ENCODE results near the gene CHPF. TPM values are rescaled to one million over a fixed set of nuclear protein-coding genes. Genes with fewer than 3 reads are reported as not detected.

CHPF gene
- total RNA-seq, 2 experiments from 2014 or later, result 19.9 to 21.0 TPM

DNA sequence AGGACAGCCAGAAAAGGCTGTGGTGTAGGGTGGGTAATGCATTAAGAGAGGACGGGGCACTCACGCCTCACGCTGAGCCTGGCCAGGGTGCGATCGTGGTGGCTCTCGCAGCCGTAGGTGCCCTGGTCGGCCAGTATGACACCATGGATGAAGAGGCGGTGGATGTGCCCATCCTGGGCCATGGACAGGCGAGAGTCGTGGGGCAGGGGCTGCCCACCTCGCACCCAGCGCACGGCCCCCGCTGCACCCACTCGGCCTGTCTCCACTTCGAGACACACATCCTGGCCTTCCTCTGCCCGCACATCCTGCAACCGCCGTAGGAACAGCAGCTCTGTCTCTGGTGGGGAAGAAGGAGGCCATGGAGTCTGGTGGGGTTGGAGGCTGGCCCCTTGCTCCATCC is 12.3 kb upstream of the CHPF start:
- Mint-ChIP-seq H3K4me1 (ENCODE audit: low read depth) (peaks cover 10% of the 10 kb centered on the region), H3K9me3 (no peaks in the 10 kb centered on the region), H3K27me3 (peaks cover 29% of the 10 kb centered on the region), H3K27ac (no peak overlapping the region), H3K4me3 (no peak overlapping the region), H3K36me3 (no peaks in the 10 kb centered on the region)
- ChIA-PET CTCF (interaction anchor here (1.3 to 1.4 kb wide), 2 partner anchors 15 to 86 kb away, joined by 3 read pairs; no protein-coding TSS in a partner anchor), POLR2A (no interaction called here)
- intact Hi-C loops (cut with micrococcal nuclease), result no loop called here
- no peak for DNase-seq

DNA sequence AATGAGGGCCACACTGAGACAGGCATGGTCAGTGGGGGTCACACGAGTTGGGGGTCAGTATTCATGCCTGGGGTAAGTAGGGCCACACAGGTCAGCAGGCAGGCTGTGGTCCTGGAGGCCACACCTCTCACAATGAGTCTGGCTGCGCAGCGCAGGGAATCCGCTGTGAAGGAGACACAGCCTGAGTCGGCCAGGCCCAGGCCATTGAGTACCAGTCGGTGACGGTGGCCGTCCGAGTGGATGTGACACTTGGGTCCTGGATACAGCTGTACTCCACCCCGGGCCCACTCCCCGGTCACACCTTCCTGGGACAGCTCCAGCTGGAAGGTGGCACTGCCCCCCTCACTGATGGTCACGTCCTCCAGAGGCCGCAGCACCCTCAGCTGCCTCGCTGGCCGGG is 10.7 kb upstream of the CHPF start:
- ChIA-PET CTCF (interaction anchor here (0.6 to 3.8 kb wide), 4 partner anchors 11 to 274 kb away, joined by 3 to 17 read pairs (median 4); partner anchors contain the start of genes CHPF and TMEM198), POLR2A (no interaction called here)
- intact Hi-C loops (cut with micrococcal nuclease), result no loop called here
- Mint-ChIP-seq H3K4me3 (no peak overlapping the region), H3K9me3 (no peaks in the 10 kb centered on the region), H3K27ac (no peak overlapping the region), H3K27me3 (peaks cover 30% of the 10 kb centered on the region), H3K36me3 (no peaks in the 10 kb centered on the region), H3K4me1 (ENCODE audit: low read depth) (peaks cover 10% of the 10 kb centered on the region)
- no peak for DNase-seq

DNA sequence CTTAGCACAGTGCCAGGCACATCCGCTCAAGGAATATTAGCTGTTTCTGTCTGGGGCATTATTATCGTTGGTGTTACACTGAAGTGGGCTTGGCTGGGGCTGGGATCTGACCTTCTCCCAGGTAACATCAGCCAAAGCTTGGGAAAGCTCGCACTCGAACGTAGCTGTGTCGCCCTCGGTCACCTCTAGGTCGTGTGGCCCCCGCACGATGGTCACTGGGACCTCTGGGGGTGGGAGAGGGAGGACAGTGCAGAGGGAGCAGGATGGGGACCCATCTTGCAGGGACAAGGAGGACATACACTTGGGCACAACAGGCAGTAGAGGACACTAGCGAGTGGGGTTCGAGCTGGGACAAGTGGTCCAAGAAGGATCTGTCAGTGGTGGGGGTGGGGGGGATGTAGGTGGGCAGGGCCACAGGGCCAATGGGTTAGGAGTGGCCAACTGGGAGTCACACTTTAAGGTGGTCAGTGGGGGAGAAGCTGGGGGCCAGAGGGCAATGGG is 9.9 kb upstream of the CHPF start:
- POLR2A ChIA-PET, result no interaction called here
- intact Hi-C loops (cut with micrococcal nuclease), result no loop called here
- CTCF ChIA-PET, result interaction anchor here (1.3 to 3.8 kb wide), 2 partner anchors 10 to 12 kb away, joined by 4 to 17 read pairs; partner anchors contain the start of genes CHPF and TMEM198
- peaks cover 34% of the 10 kb centered on the region for H3K27me3 Mint-ChIP-seq
- no peaks in the 10 kb centered on the region for H3K36me3 Mint-ChIP-seq
- DNase-seq, result no peak
- H3K9me3 Mint-ChIP-seq, result no peaks in the 10 kb centered on the region
- H3K4me3 Mint-ChIP-seq, result peak overlapping the region; percentile 26
- peaks cover 10% of the 10 kb centered on the region for H3K4me1 Mint-ChIP-seq (ENCODE audit: low read depth)
- H3K27ac Mint-ChIP-seq, result no peak overlapping the region

DNA sequence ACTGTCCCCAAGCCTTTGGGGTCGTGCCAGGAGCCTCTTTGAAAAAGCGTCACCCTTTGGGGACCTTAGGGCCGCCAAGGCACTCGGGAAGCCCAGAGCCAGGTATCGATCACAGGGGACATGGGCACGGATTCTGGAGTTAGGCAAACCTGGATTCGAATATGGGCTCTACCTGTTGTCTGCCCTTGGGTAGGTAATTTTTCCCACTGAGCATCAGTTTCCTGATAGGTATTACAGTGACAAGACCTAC is 9.5 kb upstream of the CHPF start:
- Mint-ChIP-seq H3K4me1 (ENCODE audit: low read depth) (peaks cover 10% of the 10 kb centered on the region), H3K27me3 (peaks cover 37% of the 10 kb centered on the region), H3K4me3 (no peak overlapping the region), H3K36me3 (no peaks in the 10 kb centered on the region), H3K9me3 (no peaks in the 10 kb centered on the region), H3K27ac (no peak overlapping the region)
- ChIA-PET POLR2A (interaction anchor here (1.0 kb wide), 1 partner anchor 10 kb away, joined by 5 read pairs; the partner anchor contains the start of genes CHPF and TMEM198), CTCF (interaction anchor here (1.2 to 3.8 kb wide), 3 partner anchors 10 to 43 kb away, joined by 4 to 17 read pairs (median 17); partner anchors contain the start of genes CHPF and TMEM198)
- DNase-seq, result no peak
- intact Hi-C loops (cut with micrococcal nuclease), result no loop called here

DNA sequence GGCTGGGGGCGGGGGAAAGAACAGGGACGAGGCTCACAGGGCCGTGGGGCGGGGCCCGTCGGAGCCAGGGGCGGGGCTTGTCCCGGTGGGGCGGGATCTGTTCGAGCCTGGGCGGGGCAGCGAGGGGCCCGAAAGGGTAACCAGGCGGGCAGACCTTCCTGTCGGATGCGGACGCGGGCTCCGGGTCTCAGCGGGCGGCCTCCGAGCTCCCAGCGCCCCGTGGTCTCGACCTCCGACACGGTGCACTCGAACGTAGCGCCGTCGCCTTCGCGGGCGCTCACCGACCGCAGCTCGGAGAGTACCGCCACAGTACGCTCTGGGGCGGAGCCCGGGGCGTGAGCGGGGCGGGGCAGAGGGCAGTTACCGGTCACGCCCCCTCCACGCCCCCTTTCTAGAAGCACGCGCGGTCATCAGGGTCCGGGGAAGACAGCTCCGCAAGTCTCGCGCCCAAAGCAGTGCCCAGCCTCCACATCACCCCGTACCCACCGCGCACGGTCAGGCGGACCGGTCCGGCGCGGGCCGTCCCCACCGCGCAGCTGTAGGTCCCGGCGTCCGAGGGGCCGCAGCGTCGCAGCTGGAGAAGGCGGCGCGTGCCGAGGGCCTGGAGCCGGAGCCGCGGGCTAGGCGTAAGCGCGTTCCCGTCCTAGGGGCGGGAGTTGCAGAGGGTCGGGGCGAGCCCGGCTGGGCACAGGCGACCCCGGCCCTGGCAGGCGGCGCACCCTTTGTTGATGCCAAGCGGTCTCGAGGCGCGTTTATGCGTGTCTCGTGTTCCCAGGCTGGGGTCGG is 9.0 kb upstream of the CHPF start:
- DNase-seq, result peak; percentile 85
- no peaks in the 10 kb centered on the region for H3K9me3 Mint-ChIP-seq
- H3K4me1 Mint-ChIP-seq (ENCODE audit: low read depth), result peaks cover 10% of the 10 kb centered on the region
- POLR2A ChIA-PET, result interaction anchor here (0.6 to 1.0 kb wide), 2 partner anchors 9 to 166 kb away, joined by 3 to 5 read pairs; partner anchors contain the start of genes CHPF and TMEM198
- no peak overlapping the region for H3K27ac Mint-ChIP-seq
- intact Hi-C loops (cut with micrococcal nuclease), result loop anchor here (1.0 kb wide), 4 partner anchors 9 to 164 kb away; partner anchors contain the start of genes CHPF, GMPPA and STK11IP
- CTCF ChIA-PET, result interaction anchor here (0.7 to 3.8 kb wide), 4 partner anchors 8 to 42 kb away, joined by 4 to 17 read pairs (median 10); partner anchors contain the start of genes CHPF and TMEM198
- peaks cover 37% of the 10 kb centered on the region for H3K27me3 Mint-ChIP-seq
- peak overlapping the region; percentile 68 for H3K4me3 Mint-ChIP-seq
- H3K36me3 Mint-ChIP-seq, result no peaks in the 10 kb centered on the region

DNA sequence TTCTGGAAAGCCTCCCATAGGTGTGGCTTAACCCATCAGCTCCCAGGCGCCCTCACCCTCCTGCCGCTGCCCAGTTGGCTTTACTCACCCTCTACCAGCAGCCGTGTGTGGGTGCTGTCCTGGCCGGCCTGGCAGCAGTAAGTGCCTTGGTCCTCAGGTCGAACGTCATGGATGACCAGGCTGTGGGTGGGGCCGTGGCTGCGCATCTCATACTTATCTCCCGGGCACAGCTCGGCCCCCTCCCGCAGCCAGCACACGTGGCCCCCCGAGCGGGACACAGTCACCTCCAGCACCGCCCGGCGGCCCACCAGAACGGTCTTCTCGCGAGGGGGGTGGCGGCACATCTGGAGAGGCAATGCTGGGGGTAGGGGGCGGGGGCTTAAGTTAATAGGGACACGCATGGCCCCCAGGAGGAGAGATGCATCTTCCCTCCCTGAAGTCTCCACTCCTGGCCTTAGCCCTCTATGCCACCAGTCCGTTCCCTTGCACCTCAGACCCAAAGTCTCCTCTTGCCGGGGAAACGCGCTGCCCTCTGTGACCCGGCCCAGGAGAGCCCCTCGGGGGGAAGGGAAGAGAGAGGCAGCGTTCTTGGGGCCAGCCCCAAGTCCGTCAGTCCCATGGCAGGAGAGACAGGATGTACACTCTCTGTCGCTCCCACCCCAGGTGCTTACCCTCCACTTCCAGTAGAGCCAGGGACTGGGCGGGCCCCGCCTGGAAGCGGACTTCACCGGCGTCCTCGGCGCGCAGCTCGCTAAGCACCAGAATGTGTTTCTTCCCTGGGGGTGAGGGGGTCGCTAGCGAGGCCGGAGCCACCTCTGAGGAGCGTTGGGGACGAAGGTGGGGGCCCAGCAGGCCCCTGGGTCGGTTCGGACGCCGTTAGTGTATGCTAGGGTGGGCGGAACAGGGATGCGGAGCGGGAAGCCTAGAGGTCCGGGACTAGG is 8.1 kb upstream of the CHPF start:
- H3K27me3 Mint-ChIP-seq, result peaks cover 37% of the 10 kb centered on the region
- ChIA-PET POLR2A (interaction anchor here (0.6 kb wide), 2 partner anchors 8 to 165 kb away, joined by 3 read pairs; partner anchors contain the start of gene CHPF), CTCF (interaction anchor here (0.7 to 3.8 kb wide), 6 partner anchors 9 to 42 kb away, joined by 3 to 17 read pairs (median 6); partner anchors contain the start of genes CHPF and TMEM198)
- no peaks in the 10 kb centered on the region for H3K9me3 Mint-ChIP-seq
- H3K4me3 Mint-ChIP-seq, result peak overlapping the region; percentile 68
- intact Hi-C loops (cut with micrococcal nuclease), result loop anchor here (1.0 kb wide), 4 partner anchors 8 to 163 kb away; partner anchors contain the start of genes CHPF, GMPPA and STK11IP
- no peaks in the 10 kb centered on the region for H3K36me3 Mint-ChIP-seq
- peaks cover 10% of the 10 kb centered on the region for H3K4me1 Mint-ChIP-seq (ENCODE audit: low read depth)
- DNase-seq, result peak; percentile 46
- H3K27ac Mint-ChIP-seq, result no peak overlapping the region

DNA sequence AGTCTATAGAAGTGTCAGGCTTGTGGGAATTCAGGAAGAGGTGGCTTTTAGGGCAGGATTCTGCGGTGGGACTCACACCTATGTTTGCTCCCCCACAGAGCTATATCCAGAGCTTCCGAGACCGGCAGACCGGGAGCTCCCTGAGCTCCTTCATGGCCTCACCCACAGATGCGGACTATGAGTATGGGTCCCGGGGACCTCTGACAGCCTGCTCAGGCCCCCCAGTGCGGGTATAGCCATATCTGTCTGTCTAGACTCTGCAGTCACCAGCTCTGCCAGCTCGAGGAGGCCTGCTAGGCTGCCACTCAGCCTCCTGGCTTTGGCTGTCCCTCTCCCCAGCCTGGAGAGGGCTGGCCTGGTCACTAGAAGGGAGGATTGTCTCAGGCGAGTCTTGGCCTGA is 6.0 kb upstream of the CHPF start:
- POLR2A ChIA-PET, result no interaction called here
- Mint-ChIP-seq H3K27ac (no peak overlapping the region), H3K9me3 (no peaks in the 10 kb centered on the region), H3K4me1 (ENCODE audit: low read depth) (peaks cover 13% of the 10 kb centered on the region), H3K27me3 (peaks cover 31% of the 10 kb centered on the region), H3K36me3 (no peaks in the 10 kb centered on the region), H3K4me3 (no peak overlapping the region)
- CTCF ChIA-PET, result interaction anchor here (1.7 to 2.3 kb wide), 2 partner anchors 10 to 11 kb away, joined by 9 to 13 read pairs; no protein-coding TSS in a partner anchor
- DNase-seq, result no peak
- intact Hi-C loops (cut with micrococcal nuclease), result loop anchor here (10.0 kb wide), 1 partner anchor 375 kb away; the partner anchor contains the start of genes CNPPD1, RETREG2 and SLC23A3

DNA sequence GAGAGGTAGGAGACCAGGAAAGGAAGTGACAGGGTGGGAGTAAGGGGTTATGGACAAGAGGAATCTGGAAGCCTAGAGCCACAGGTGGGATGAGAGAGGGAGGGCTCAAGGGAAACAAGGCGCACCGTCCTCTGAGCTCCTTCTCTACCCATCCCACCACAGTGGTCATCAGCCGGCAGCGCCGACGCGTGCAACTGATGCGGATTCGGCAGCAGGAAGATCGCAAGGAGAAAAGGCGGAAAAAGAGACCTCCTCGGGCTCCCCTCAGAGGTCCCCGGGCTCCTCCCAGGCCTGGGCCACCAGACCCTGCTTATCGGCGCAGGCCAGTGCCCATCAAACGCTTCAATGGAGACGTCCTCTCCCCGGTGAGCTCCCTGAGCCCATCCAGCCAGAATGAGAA is 5.4 kb upstream of the CHPF start:
- intact Hi-C loops (cut with micrococcal nuclease), result loop anchor here (10.0 kb wide), 1 partner anchor 374 kb away; the partner anchor contains the start of genes CNPPD1, RETREG2 and SLC23A3
- no peak overlapping the region for H3K27ac Mint-ChIP-seq
- H3K27me3 Mint-ChIP-seq, result peaks cover 26% of the 10 kb centered on the region
- POLR2A ChIA-PET, result no interaction called here
- peaks cover 18% of the 10 kb centered on the region for H3K4me1 Mint-ChIP-seq (ENCODE audit: low read depth)
- no peaks in the 10 kb centered on the region for H3K9me3 Mint-ChIP-seq
- DNase-seq, result no peak
- H3K4me3 Mint-ChIP-seq, result no peak overlapping the region
- no peaks in the 10 kb centered on the region for H3K36me3 Mint-ChIP-seq
- CTCF ChIA-PET, result interaction anchor here (0.7 to 1.7 kb wide), 2 partner anchors 11 to 19 kb away, joined by 3 to 13 read pairs; no protein-coding TSS in a partner anchor

DNA sequence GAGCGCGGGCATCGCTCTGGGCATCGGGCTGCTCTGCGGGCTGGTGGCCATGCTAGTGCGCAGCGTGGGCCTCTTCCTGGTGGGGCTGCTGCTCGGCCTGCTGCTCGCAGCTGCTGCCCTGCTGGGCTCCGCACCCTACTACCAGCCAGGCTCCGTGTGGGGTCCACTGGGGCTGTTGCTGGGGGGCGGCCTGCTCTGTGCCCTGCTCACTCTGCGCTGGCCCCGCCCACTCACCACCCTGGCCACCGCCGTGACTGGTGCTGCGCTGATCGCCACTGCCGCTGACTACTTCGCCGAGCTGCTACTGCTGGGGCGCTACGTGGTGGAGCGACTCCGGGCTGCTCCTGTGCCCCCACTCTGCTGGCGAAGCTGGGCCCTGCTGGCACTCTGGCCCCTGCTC is 4.0 kb upstream of the CHPF start:
- Mint-ChIP-seq H3K27ac (no peak overlapping the region), H3K9me3 (no peaks in the 10 kb centered on the region), H3K36me3 (no peaks in the 10 kb centered on the region), H3K27me3 (peaks cover 17% of the 10 kb centered on the region), H3K4me1 (ENCODE audit: low read depth) (peaks cover 15% of the 10 kb centered on the region), H3K4me3 (no peak overlapping the region)
- intact Hi-C loops (cut with micrococcal nuclease), result loop anchor here (10.0 kb wide), 1 partner anchor 373 kb away; the partner anchor contains the start of genes CNPPD1, RETREG2 and SLC23A3
- ChIA-PET CTCF (interaction anchor here (1.7 kb wide), 1 partner anchor 12 kb away, joined by 13 read pairs; no protein-coding TSS in a partner anchor), POLR2A (no interaction called here)
- DNase-seq, result no peak

DNA sequence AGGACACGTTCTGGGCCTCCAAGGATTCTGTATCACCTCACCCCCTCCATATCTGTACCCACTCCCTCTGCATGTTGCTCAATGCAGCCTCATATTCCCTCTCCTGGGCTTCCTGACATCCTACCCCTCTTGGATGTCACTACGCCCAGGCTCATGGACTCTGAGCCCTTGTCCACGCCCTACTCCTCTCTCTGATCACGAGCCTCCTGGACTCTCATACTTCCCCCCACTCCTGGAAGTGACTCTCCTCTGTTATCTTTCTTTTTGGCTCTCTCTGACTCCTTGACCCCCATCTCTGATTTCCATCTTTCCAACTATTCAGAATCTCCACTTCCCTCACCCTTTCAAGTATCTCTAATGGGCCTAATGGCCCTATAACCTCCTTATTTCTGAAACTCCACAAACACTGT is 2.3 kb upstream of the CHPF start:
- Mint-ChIP-seq H3K27ac (no peak overlapping the region), H3K4me1 (ENCODE audit: low read depth) (peaks cover 22% of the 10 kb centered on the region), H3K9me3 (no peaks in the 10 kb centered on the region), H3K27me3 (peaks cover 10% of the 10 kb centered on the region), H3K4me3 (no peak overlapping the region), H3K36me3 (peaks cover 4% of the 10 kb centered on the region)
- ChIA-PET CTCF (interaction anchor here (0.9 to 6.6 kb wide), 3 partner anchors 16 to 97 kb away, joined by 3 to 73 read pairs (median 30); no protein-coding TSS in a partner anchor), POLR2A (no interaction called here)
- intact Hi-C loops (cut with micrococcal nuclease), result loop anchor here (10.0 kb wide), 1 partner anchor 371 kb away; the partner anchor contains the start of genes CNPPD1, RETREG2 and SLC23A3
- DNase-seq, result no peak

DNA sequence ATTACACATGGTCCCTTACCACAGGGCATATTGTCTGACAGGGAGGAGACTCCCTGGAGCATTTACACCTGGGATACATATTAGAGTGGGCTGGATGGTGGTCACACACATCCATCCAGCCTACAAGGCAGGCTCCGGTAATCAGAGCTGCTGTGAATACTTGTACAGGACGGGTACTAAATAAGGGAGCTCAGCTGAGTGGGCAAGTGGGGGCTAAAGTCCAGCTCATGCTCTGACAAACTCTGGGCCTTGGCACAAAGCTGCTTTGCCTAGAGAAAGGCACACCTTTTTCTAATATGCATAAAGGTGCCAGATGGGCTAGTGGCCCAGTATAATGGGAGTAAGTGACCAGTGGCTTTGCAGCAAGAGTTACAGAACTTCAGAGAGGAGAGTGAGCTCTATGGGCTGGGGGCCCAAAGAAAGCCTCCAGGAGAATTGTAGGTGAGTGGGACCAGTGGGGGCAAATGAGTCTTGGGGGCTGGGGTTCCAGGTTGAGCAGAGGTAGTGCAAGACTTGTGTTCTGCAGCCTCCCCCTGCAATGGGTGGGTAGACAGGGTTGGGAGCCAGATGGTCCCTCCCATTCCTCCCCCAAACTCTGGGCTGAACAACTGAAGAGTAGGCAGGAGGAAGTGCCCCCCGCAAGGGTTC is 1.8 kb upstream of the CHPF start:
- Mint-ChIP-seq H3K4me3 (no peak overlapping the region), H3K27ac (no peak overlapping the region), H3K9me3 (no peaks in the 10 kb centered on the region), H3K4me1 (ENCODE audit: low read depth) (peaks cover 22% of the 10 kb centered on the region), H3K27me3 (peaks cover 7% of the 10 kb centered on the region), H3K36me3 (peaks cover 7% of the 10 kb centered on the region)
- intact Hi-C loops (cut with micrococcal nuclease), result loop anchor here (10.0 kb wide), 1 partner anchor 371 kb away; the partner anchor contains the start of genes CNPPD1, RETREG2 and SLC23A3
- ChIA-PET CTCF (interaction anchor here (0.9 to 6.6 kb wide), 3 partner anchors 15 to 97 kb away, joined by 3 to 73 read pairs (median 30); no protein-coding TSS in a partner anchor), POLR2A (no interaction called here)
- no peak for DNase-seq

All from activated CD4-positive, alpha-beta memory T cell treated with anti-CD3 and anti-CD28 coated beads for 36 hours (primary cell).